Activated naive CD4-positive, alpha-beta T cell treated with anti-CD3 and anti-CD28 coated beads for 36 hours (primary cell): Measurements from ENCODE around the gene OR2AG2. TPM values are rescaled to one million over a fixed set of nuclear protein-coding genes. Genes with fewer than 3 reads are reported as not detected.
A peak's percentile ranks its signal among the peaks of the same experiment; 100 is the strongest.

ENCODE experiments used
- CTCF ChIA-PET: fragments of 350-600 bp; sonication (Branson Sonifier 250); formaldehyde crosslinking; loops from one replicate; lab custom pipeline; 2021; ENCODE audit warnings: antibody characterized with exemption; lab: Charles Lee
- DNase-seq: peaks from one replicate; pipeline ENCODE4 v3.0.0-alpha.2; 2020
- H3K27ac Mint-ChIP-seq: one replicate; pipeline ENCODE4 v1.8.0; 2021; ENCODE audit warnings: mild to moderate bottlenecking, mixed read lengths
- H3K27me3 Mint-ChIP-seq: one replicate; pipeline ENCODE4 v1.8.0; 2021; ENCODE audit warnings: low read depth, mixed read lengths
- H3K36me3 Mint-ChIP-seq: one replicate; pipeline ENCODE4 v1.8.0; 2021; ENCODE audit warnings: low read depth, mixed read lengths
- H3K4me1 Mint-ChIP-seq: one replicate; pipeline ENCODE4 v1.8.0; 2021; ENCODE audit warnings: low read depth, mixed read lengths
- H3K4me3 Mint-ChIP-seq: one replicate; pipeline ENCODE4 v1.8.0; 2021; ENCODE audit warnings: mild to moderate bottlenecking, moderate library complexity, mixed read lengths
- H3K9me3 Mint-ChIP-seq: one replicate; pipeline ENCODE4 v1.8.0; 2021; ENCODE audit warnings: mixed read lengths
- intact Hi-C: fragments of 100-400 bp; cut with micrococcal nuclease; formaldehyde crosslinking; loops from one replicate; pipeline ENCODE4 v1.15.1; 2023
- total RNA-seq, 2 experiments: library from RNA; stranded (reverse); gene quantifications; one replicate each; pipeline ENCODE4 v1.2.3, GENCODE V29; 2021

The OR2AG2 gene
- total RNA-seq, 2 experiments from 2014 or later, result 0.05 TPM; not detected in 1

DNA sequence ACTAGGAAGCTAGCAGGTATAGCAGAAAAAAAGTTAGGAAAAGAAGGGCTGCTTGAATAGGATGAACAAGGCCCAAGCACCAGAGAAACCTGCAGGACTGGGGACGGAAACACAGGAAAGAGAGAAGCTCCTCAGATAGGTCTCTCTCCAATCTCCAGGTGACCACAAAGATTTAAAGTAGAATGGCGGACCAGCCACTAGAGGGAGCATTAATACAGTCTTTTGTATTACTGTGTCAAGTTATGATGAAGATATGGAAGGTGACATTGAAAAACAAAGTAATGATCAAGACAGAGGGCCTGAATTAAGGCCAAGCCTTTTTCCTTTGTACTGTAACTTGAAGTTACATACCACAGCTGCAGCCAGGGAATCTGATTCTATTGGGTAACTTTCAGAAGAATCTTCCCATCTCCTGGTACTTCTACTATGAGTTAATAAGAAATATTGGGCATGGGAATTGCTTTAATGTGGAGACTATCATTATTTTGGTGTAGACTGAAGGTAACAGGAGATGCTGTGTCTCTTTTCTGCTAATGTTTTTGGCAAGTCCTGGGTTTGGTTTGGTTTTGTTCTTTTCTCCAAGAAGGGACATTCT lies 33.8 kb downstream of the OR2AG2 start:
- CTCF ChIA-PET, result interaction anchor here (0.6 to 12.8 kb wide), 21 partner anchors 9 to 1946 kb away, joined by 3 to 368 read pairs (median 4); no protein-coding TSS in a partner anchor
- Mint-ChIP-seq H3K4me1 (peaks cover 92% of the 10 kb centered on the region), H3K36me3 (peaks cover 13% of the 10 kb centered on the region), H3K27ac (peak overlapping the region; percentile 86), H3K27me3 (no peaks in the 10 kb centered on the region), H3K4me3 (no peak overlapping the region), H3K9me3 (no peaks in the 10 kb centered on the region)
- intact Hi-C loops, result loop anchor here (1.0 to 5.0 kb wide), 7 partner anchors 8 to 1051 kb away; partner anchors contain the start of genes ARFIP2, CAVIN3, CYB5R2 and TIMM10B
- DNase-seq, result peak; percentile 87

GRCh38 chr11:6736495-6737121 lies 35.2 kb downstream of the OR2AG2 start:
- CTCF ChIA-PET, result interaction anchor here (0.7 to 12.8 kb wide), 11 partner anchors 9 to 265 kb away, joined by 3 to 368 read pairs (median 4); no protein-coding TSS in a partner anchor
- DNase-seq, result no peak
- Mint-ChIP-seq H3K4me1 (peaks cover 86% of the 10 kb centered on the region), H3K9me3 (peaks cover 4% of the 10 kb centered on the region), H3K27ac (peak overlapping the region; percentile 86), H3K36me3 (peaks cover 19% of the 10 kb centered on the region), H3K4me3 (peak overlapping the region; percentile 24), H3K27me3 (no peaks in the 10 kb centered on the region)
- intact Hi-C loops, result loop anchor here (2.0 to 5.0 kb wide), 4 partner anchors 256 to 1049 kb away; partner anchors contain the start of genes ARFIP2, CAVIN3, CYB5R2 and TIMM10B

DNA sequence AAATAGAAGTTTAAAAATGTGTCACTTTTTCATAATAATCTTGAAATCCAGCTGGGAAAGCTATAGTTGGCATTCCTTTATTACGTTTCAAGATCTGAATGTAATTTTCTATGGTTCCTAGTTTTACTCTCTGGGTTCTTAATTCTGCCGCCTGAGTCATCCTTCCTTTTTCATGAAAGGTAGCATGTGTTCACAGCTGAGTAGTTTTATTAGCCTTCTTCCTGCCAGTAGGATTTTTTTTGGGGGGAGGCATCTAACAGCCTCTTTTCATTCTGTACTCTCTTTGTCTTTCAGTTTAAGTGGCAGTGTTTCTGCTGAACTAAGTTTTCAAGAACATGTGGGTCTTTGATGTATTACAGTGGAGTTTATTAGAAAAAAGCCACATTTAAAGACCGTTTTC lies 36.5 kb downstream of the OR2AG2 start:
- intact Hi-C loops, result loop anchor here (1.0 to 5.0 kb wide), 9 partner anchors 13 to 1048 kb away; partner anchors contain the start of genes CAVIN3, CYB5R2, SMPD1 and TRIM22
- Mint-ChIP-seq H3K4me1 (peaks cover 83% of the 10 kb centered on the region), H3K27ac (peak overlapping the region; percentile 86)

GRCh38 chr11:6734616-6735015 lies 37.2 kb downstream of the OR2AG2 start:
- Mint-ChIP-seq H3K27ac (peak overlapping the region; percentile 86), H3K4me3 (no peak overlapping the region), H3K4me1 (peaks cover 83% of the 10 kb centered on the region), H3K9me3 (peaks cover 6% of the 10 kb centered on the region), H3K27me3 (no peaks in the 10 kb centered on the region), H3K36me3 (peaks cover 19% of the 10 kb centered on the region)
- CTCF ChIA-PET, result interaction anchor here (0.6 to 12.8 kb wide), 6 partner anchors 9 to 117 kb away, joined by 3 to 368 read pairs (median 4); no protein-coding TSS in a partner anchor
- intact Hi-C loops, result loop anchor here (1.0 to 5.0 kb wide), 9 partner anchors 14 to 1047 kb away; partner anchors contain the start of genes CAVIN3, CYB5R2, SMPD1 and TRIM22
- DNase-seq, result peak; percentile 64

More for the DNA sequence above, 36.5 kb downstream of the OR2AG2 start:
- H3K27me3 Mint-ChIP-seq, result no peaks in the 10 kb centered on the region
- peaks cover 6% of the 10 kb centered on the region for H3K9me3 Mint-ChIP-seq
- peaks cover 19% of the 10 kb centered on the region for H3K36me3 Mint-ChIP-seq
- H3K4me3 Mint-ChIP-seq, result no peak overlapping the region
- CTCF ChIA-PET, result interaction anchor here (0.6 to 12.8 kb wide), 6 partner anchors 8 to 117 kb away, joined by 3 to 368 read pairs (median 4); no protein-coding TSS in a partner anchor
- DNase-seq, result no peak

DNA sequence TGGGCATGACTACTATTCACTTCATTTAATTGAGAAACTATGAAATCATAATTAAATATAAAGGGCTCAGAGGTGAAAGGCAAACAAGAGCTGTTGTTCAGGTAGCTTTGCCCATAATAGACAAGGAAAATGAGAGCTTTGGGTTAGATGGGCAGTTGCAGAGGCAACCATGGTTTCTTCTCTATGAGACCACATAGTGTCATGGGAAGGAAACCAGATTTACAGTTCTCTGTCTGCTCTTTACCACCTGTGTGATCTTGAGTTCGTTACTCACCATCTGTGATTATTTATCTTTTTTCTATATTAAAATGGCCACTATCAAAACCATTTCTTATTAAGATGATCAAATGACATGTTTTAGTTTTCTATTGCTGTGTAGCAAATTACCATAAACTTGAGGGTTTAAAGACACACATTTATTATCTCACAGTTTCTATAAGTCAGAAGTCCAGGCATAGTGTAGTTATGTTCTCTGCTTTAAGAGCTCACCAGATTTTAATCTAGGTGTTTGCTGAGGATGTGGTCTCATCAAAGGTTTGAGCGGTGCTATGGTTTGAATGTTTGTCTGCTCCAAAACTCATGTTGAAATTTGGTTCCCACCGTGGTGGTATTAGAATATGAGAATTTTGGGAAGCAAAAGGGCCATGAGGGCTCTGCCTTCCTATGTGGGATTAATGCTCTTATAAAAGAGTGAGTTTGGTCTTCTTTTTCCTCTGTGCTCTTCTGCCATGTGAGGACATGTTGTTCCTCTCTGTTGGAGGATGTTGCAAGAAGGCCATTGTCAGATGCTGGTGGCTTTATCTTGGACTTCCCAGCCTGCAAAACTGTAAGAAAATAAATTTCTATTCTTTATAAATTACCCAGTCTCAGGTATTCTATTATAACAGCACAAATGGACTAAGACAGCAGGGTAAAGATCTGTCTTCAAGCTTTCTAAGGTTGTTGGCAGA lies 38.2 kb downstream of the OR2AG2 start:
- H3K27me3 Mint-ChIP-seq, result no peaks in the 10 kb centered on the region
- intact Hi-C loops, result loop anchor here (2.0 kb wide), 4 partner anchors 13 to 343 kb away; partner anchors contain the start of gene SMPD1
- H3K36me3 Mint-ChIP-seq, result peaks cover 18% of the 10 kb centered on the region
- CTCF ChIA-PET, result interaction anchor here (0.6 to 12.8 kb wide), 5 partner anchors 19 to 914 kb away, joined by 3 to 368 read pairs (median 4); no protein-coding TSS in a partner anchor
- H3K4me1 Mint-ChIP-seq, result peaks cover 81% of the 10 kb centered on the region
- no peak for DNase-seq
- H3K27ac Mint-ChIP-seq, result peak overlapping the region; percentile 86
- H3K4me3 Mint-ChIP-seq, result no peak overlapping the region
- peaks cover 6% of the 10 kb centered on the region for H3K9me3 Mint-ChIP-seq

- H3K27me3 Mint-ChIP-seq, result no peaks in the 10 kb centered on the region
- peaks cover 72% of the 10 kb centered on the region for H3K4me1 Mint-ChIP-seq
- H3K4me3 Mint-ChIP-seq, result peak overlapping the region; percentile 19
- no peak for DNase-seq
- intact Hi-C loops, result no loop called here
- H3K36me3 Mint-ChIP-seq, result peaks cover 34% of the 10 kb centered on the region
- H3K27ac Mint-ChIP-seq, result peak overlapping the region; percentile 83
- peaks cover 19% of the 10 kb centered on the region for H3K9me3 Mint-ChIP-seq
- CTCF ChIA-PET, result interaction anchor here (0.6 to 2.4 kb wide), 11 partner anchors 8 to 45 kb away, joined by 3 to 9 read pairs (median 4); partner anchors contain the start of gene MRPL17
Observed at GRCh38 chr11:6727971-6728760, 43.6 kb downstream of the OR2AG2 start.

DNA sequence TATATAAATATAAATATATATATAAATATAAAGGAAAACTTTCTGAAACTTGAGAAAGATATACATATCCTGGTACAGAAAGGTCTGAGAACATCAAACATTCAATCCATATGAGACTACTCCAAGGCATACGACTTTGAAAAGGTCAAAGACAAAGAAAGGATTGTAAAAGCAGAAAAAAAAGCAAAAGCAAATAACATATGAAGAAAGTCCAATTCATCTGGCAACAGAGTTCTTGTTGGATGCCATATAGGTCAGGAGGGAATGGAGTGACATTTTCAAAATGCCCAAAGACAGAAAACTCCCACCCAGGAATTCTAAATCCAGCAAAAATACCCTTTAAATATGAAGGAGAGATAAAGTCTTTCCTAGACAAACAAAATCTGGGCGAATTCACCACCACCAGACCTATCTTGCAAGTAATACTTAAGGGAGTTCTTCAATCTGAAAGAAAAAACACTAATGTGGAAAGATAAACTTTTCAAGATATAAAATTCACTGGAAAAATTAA lies 46.3 kb downstream of the OR2AG2 start:
- CTCF ChIA-PET, result interaction anchor here (1.2 kb wide), 2 partner anchors 25 to 30 kb away, joined by 4 read pairs; no protein-coding TSS in a partner anchor
- no peak overlapping the region for H3K27ac Mint-ChIP-seq

GRCh38 chr11:6724013-6724412 lies 47.8 kb downstream of the OR2AG2 start:
- intact Hi-C loops, result no loop called here
- Mint-ChIP-seq H3K36me3 (peaks cover 62% of the 10 kb centered on the region), H3K4me1 (peaks cover 86% of the 10 kb centered on the region), H3K4me3 (no peak overlapping the region), H3K27ac (no peak overlapping the region), H3K9me3 (peaks cover 24% of the 10 kb centered on the region), H3K27me3 (no peaks in the 10 kb centered on the region)
- CTCF ChIA-PET, result interaction anchor here (1.2 to 3.6 kb wide), 2 partner anchors 18 to 32 kb away, joined by 3 to 30 read pairs; no protein-coding TSS in a partner anchor
- no peak for DNase-seq

More for the DNA sequence above, 46.3 kb downstream of the OR2AG2 start:
- H3K4me3 Mint-ChIP-seq, result no peak overlapping the region
- DNase-seq, result no peak
- intact Hi-C loops, result no loop called here
- H3K36me3 Mint-ChIP-seq, result peaks cover 50% of the 10 kb centered on the region
- H3K4me1 Mint-ChIP-seq, result peaks cover 83% of the 10 kb centered on the region
- H3K27me3 Mint-ChIP-seq, result no peaks in the 10 kb centered on the region
- H3K9me3 Mint-ChIP-seq, result peaks cover 19% of the 10 kb centered on the region

DNA sequence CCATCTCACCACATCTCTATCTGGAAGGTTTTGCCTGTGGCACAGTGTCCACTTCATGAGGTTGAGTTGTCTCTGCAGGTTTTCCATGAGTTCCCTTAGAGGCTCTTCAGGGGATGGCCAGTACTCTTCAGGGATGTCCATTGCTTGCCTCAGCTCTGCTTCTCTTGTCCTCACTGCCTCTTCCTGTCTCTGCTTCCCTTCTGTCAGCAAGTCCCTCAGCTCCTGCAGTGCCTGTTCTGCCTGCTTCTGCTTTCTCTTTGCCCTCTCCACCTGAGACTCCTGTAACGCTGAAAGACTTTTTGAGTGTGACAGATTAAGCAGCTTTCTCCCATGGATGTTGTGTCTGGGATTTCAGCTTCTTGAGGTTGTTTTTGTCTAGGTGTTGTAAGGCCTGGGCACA lies 50.4 kb downstream of the OR2AG2 start:
- intact Hi-C loops, result loop anchor here (2.0 kb wide), 1 partner anchor 13 kb away; no protein-coding TSS in a partner anchor
- peaks cover 62% of the 10 kb centered on the region for H3K36me3 Mint-ChIP-seq
- peak overlapping the region; percentile 63 for H3K27ac Mint-ChIP-seq
- no peak for DNase-seq
- H3K4me1 Mint-ChIP-seq, result peaks cover 73% of the 10 kb centered on the region
- CTCF ChIA-PET, result interaction anchor here (0.8 to 4.1 kb wide), 6 partner anchors 7 to 38 kb away, joined by 3 to 30 read pairs (median 6); no protein-coding TSS in a partner anchor
- H3K4me3 Mint-ChIP-seq, result no peak overlapping the region
- H3K27me3 Mint-ChIP-seq, result no peaks in the 10 kb centered on the region
- H3K9me3 Mint-ChIP-seq, result peaks cover 40% of the 10 kb centered on the region

- H3K4me1 Mint-ChIP-seq, result peaks cover 63% of the 10 kb centered on the region
- intact Hi-C loops, result no loop called here
Observed at GRCh38 chr11:6719576-6719975, 52.2 kb downstream of the OR2AG2 start.

More at GRCh38 chr11:6719576-6719975, 52.2 kb downstream of the OR2AG2 start:
- DNase-seq, result no peak
- Mint-ChIP-seq H3K36me3 (peaks cover 56% of the 10 kb centered on the region), H3K27me3 (no peaks in the 10 kb centered on the region), H3K4me3 (no peak overlapping the region), H3K27ac (no peak overlapping the region), H3K9me3 (peaks cover 43% of the 10 kb centered on the region)
- CTCF ChIA-PET, result interaction anchor here (0.6 to 4.1 kb wide), 9 partner anchors 8 to 975 kb away, joined by 3 to 19 read pairs (median 4); no protein-coding TSS in a partner anchor
